Mucosa of stomach (tissue), 1 donor: Measurements from ENCODE around the gene DIAPH3.

Source experiments
- H3K27me3 ChIP-seq: one replicate; pipeline ENCODE4 v1.7.0; 2013; ENCODE audit warnings: mild to moderate bottlenecking, low read length; ENCODE audit not compliant: control insufficient read depth, insufficient read depth
- H3K36me3 ChIP-seq: one replicate; pipeline ENCODE4 v1.7.0; 2013; ENCODE audit warnings: low read length; ENCODE audit not compliant: control insufficient read depth, insufficient read depth
- H3K4me1 ChIP-seq: one replicate; pipeline ENCODE4 v1.7.0; 2013; ENCODE audit warnings: mild to moderate bottlenecking, low read length; ENCODE audit not compliant: control insufficient read depth, insufficient read depth
- H3K4me3 ChIP-seq: one replicate; pipeline ENCODE4 v1.7.0; 2013; ENCODE audit warnings: low read length
- H3K9ac ChIP-seq: one replicate; pipeline ENCODE4 v1.7.0; 2013; ENCODE audit warnings: mild to moderate bottlenecking, low read length, moderate library complexity
- H3K9me3 ChIP-seq: one replicate; pipeline ENCODE4 v1.7.0; 2013; ENCODE audit warnings: mild to moderate bottlenecking, low read length, moderate library complexity; ENCODE audit not compliant: control insufficient read depth
- donor health status: Pancreatic carcinoma.

Gene DIAPH3

DNA sequence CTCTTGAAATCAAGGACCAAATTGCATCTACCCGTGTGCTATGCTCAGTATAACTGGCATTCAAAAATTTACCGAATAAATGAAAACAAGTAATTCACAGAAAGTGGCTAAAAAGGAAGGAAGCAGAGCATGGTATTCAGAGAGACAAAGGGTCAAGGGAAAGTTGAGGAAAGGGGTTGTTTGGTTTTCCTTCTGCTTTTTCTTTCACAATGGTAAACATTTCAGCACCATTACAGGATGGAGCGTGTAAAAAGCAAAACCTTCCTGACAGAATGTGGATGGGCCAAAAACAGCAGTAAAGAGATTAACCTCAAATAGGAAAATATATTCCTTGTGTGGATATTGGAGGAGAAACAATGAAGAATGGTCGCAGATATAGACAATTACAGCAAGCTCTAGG, 14.8 kb downstream of the DIAPH3 start:
- Histone ChIP-seq H3K4me3 (no peak overlapping the region), H3K27me3 (no peaks in the 10 kb centered on the region), H3K9ac (no peak overlapping the region), H3K4me1 (peaks cover 18% of the 10 kb centered on the region), H3K36me3 (no peaks in the 10 kb centered on the region), H3K9me3 (no peaks in the 10 kb centered on the region)

DNA sequence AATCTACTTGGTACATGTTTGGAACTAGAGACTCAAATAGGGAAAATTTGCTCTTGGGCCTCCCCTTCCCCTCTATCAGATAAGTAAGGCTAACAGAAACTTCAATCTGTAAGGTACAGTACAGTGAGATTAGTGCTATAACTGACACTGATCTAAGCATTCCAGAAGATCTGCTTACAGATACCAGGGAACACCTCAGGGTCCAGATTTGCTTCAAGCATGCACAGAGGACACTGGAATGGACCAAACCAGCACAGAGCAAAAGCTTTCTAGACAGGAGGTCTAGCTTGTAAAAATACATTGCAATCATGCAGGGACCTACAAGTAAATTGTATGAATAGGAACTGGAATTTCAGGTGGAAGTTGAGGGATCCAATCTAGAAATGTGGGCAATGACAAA, 16.4 kb downstream of the DIAPH3 start:
- Histone ChIP-seq H3K9me3 (no peaks in the 10 kb centered on the region), H3K9ac (no peak overlapping the region), H3K4me1 (peaks cover 31% of the 10 kb centered on the region), H3K36me3 (no peaks in the 10 kb centered on the region), H3K4me3 (no peak overlapping the region), H3K27me3 (no peaks in the 10 kb centered on the region)

DNA sequence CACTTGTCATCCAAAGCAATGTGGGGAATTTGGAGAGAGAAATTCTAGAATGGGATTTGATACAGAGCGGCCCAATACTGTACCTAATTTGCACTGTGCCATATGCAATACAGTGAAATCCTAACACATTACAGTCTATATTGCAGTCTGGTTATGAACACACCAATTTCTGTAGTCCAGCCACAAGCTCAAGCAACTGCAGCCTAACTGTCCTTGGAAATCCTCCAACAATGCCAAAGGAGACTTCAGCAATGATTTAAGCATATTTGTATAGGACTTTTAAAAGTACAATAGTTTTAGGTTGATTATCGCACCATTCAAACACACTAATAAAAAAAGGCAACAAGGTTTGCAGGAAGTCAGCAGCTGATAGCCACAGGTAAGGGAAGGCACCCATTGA, 17.3 kb downstream of the DIAPH3 start:
- Histone ChIP-seq H3K4me1 (peaks cover 31% of the 10 kb centered on the region), H3K4me3 (no peak overlapping the region), H3K27me3 (no peaks in the 10 kb centered on the region), H3K9me3 (no peaks in the 10 kb centered on the region), H3K9ac (no peak overlapping the region), H3K36me3 (no peaks in the 10 kb centered on the region)

DNA sequence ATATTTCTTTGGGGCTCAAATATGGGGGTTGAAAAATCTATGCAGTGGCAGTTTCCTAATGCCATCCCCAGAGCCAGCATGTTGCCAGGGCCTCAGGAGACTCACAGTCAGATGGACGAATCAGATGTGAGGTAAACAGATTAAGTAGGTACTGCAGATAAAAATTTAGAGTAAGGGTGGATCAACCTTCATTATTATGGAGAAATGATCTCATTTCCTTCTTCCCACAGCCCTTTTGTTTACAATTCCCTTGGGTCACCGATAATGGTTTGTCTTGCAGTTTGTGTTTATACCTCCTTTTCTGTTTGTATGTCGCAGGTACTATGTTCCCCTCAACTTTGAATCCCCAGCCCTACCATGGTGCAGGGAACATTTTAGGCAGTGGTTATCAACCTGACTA, 20.0 kb downstream of the DIAPH3 start:
- Histone ChIP-seq H3K4me3 (no peak overlapping the region), H3K9ac (peak overlapping the region; percentile 2), H3K4me1 (peaks cover 25% of the 10 kb centered on the region), H3K36me3 (no peaks in the 10 kb centered on the region), H3K9me3 (no peaks in the 10 kb centered on the region), H3K27me3 (no peaks in the 10 kb centered on the region)

DNA sequence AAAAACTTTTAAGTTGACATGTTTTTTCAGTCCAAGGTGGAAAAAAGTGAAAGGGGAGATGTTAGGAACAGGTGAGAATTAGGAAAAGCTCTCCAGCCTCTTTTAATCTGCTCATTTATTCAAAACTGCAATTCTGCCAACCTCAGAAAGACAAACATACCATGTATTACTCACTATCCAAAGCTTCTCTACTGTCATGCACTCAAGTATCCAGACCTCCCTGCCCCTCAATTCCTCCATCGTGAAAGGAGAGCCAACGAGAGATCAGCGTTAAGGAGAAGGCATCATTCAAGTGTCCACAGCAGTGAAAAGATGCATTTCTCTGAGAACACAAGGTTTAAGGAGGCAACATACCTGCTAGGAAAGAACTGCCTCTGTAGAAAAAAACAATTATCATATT, 24.5 kb downstream of the DIAPH3 start:
- H3K9me3 ChIP-seq: no peaks in the 10 kb centered on the region
- H3K4me1 ChIP-seq: peaks cover 17% of the 10 kb centered on the region
- no peaks in the 10 kb centered on the region for H3K27me3 ChIP-seq
- H3K9ac ChIP-seq: no peak overlapping the region
- H3K4me3 ChIP-seq: no peak overlapping the region
- H3K36me3 ChIP-seq: no peaks in the 10 kb centered on the region

DNA sequence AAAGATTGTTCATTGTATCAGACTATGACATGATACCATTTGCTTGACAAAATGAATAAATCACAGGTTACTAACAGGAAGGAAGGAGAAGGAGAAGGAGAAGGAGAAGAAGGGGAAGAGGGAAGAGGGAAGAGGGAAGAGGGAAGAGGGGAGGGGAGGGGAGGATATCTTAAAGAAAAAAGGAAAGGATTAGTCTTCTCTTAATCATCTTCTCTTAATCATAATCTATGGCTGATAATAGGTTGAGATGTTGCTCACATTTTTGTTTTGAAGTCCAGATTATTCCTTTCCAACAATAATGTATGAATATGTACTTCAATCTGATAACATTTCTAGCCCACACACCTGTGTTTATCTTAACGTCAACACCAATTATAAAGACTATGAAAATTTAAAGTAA, 25.1 kb downstream of the DIAPH3 start:
- H3K4me3 ChIP-seq: no peak overlapping the region
- no peaks in the 10 kb centered on the region for H3K9me3 ChIP-seq
- peaks cover 11% of the 10 kb centered on the region for H3K4me1 ChIP-seq
- H3K36me3 ChIP-seq: no peaks in the 10 kb centered on the region
- H3K27me3 ChIP-seq: no peaks in the 10 kb centered on the region
- H3K9ac ChIP-seq: no peak overlapping the region

DNA sequence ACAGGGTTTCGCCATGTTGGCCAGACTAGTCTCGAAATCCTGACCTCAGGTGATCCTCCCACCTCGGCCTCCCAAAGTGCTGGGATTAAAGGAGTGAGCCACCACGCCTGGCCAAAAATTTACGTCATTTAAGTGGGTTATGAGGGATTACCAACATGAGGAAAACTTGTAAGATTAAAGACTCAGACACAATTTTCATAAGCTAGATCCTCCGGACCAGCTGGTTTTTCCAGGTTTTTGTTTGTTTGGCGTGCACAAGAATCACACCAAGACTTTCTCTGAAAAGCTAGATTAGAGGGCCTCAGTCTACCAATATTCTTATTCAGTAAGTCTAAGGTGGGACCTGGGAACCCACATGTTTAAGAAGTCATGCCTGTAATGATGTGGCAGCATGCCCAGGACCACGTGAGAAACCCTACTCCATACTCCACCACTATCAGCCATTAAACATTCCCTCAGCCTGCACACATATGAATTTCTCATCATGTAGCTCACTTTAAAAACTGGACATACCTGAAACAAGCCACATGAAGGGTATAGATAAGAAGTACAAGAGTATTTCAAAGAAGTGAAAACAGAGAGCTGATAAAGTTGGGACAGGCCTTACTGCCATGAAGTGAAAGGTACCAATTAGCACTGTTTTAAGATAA, 25.7 kb downstream of the DIAPH3 start:
- no peaks in the 10 kb centered on the region for H3K27me3 ChIP-seq
- no peaks in the 10 kb centered on the region for H3K36me3 ChIP-seq
- no peaks in the 10 kb centered on the region for H3K9me3 ChIP-seq
- no peak overlapping the region for H3K4me3 ChIP-seq
- H3K4me1 ChIP-seq: peaks cover 5% of the 10 kb centered on the region
- H3K9ac ChIP-seq: no peak overlapping the region

DNA sequence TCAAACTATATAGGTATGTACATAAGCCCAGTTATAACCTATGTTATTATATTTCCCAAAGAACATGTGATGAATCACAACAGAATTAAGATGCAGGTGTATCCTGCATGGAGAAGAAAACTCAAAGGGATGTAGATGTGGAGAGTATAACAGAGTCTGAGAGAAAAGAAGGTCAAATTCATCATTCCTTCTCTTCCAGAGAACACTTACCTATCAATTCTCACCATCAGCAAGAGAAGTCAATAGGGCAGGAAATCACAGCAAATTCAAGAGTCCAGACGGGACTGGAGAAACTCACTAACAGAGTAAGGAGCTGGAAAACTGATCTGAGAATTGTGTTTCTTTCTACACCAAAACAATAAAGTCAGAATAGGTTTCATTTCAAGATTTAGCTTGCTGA, 28.4 kb downstream of the DIAPH3 start:
- H3K4me1 ChIP-seq: no peaks in the 10 kb centered on the region
- no peak overlapping the region for H3K4me3 ChIP-seq

DNA sequence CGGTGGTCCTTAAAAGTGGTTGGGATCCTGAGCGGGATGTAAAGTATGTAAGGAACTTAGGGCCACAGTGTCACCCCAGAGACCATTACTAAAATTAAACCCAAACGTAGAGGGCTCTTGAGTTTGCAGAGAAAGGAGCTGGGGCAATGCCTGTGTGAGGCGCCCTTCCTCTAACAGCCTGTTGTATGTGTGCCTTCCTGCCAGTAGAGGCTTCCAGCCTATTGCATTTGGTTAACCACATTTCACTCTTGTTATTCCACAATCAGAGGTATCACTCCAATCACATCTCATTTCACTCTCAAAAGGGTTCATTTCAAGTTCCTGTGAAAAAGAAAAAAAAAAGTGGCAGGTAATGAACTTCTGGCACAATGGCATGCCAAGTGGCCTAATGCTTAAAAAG, 29.4 kb downstream of the DIAPH3 start:
- no peaks in the 10 kb centered on the region for H3K4me1 ChIP-seq
- no peaks in the 10 kb centered on the region for H3K36me3 ChIP-seq
- H3K9ac ChIP-seq: no peak overlapping the region
- H3K9me3 ChIP-seq: no peaks in the 10 kb centered on the region
- no peaks in the 10 kb centered on the region for H3K27me3 ChIP-seq
- no peak overlapping the region for H3K4me3 ChIP-seq

More for the DNA sequence above, 28.4 kb downstream of the DIAPH3 start:
- no peaks in the 10 kb centered on the region for H3K9me3 ChIP-seq
- no peaks in the 10 kb centered on the region for H3K36me3 ChIP-seq
- no peaks in the 10 kb centered on the region for H3K27me3 ChIP-seq
- H3K9ac ChIP-seq: no peak overlapping the region

DNA sequence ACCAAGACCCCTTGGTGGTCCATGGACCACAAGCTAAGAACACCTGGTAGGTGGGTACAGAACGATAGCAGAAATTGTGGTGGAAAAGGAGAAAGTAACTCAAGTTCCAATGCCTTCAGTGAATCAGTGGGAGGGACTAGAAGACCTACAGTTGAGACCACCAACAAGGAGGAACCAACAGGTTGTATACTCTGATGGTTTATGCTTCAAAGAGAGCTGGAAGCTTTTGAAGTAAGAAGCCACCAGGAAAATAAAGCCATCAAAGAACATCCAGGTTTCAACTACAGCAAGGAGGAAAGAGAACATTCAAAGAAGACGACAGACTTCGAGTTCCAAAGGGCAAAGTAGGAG, 42.4 kb downstream of the DIAPH3 start:
- no peaks in the 10 kb centered on the region for H3K27me3 ChIP-seq
- H3K9ac ChIP-seq: no peak overlapping the region
- H3K4me1 ChIP-seq: no peaks in the 10 kb centered on the region
- no peaks in the 10 kb centered on the region for H3K36me3 ChIP-seq
- H3K4me3 ChIP-seq: no peak overlapping the region
- no peaks in the 10 kb centered on the region for H3K9me3 ChIP-seq

DNA sequence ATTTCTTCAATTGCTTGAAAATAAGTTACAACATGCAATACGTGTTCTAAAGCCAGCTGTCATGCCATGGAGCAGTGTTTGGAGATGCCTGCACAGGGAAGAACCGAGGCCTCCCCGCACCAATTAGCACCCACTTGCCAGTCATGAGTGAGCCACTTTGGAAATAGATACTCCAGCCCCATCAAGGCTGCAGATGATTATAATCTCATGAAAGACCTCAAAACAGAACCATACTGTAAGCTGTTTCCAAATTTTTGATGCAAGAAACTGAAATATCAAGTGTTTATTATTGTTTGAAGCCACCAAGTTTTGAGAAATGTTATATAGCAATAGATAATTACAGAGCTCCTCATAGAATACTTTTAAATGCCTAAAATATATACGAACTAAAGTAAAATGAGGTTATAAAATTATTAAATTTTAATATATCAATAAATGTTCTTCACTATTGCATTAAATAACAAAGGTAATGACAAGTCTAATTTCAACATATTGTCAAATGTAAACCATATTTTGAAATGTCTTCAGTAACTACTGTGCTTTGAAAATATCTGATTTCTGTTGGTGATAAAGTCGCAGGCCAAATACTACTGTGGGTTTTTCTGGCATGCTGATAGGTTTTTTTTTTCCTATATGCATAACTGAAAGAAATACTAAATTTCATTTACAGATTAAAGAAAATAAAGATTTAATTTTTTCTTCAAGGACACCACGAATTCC, 43.0 kb downstream of the DIAPH3 start:
- H3K4me1 ChIP-seq: no peaks in the 10 kb centered on the region
- H3K9me3 ChIP-seq: no peaks in the 10 kb centered on the region
- H3K4me3 ChIP-seq: no peak overlapping the region
- no peak overlapping the region for H3K9ac ChIP-seq
- no peaks in the 10 kb centered on the region for H3K36me3 ChIP-seq
- H3K27me3 ChIP-seq: no peaks in the 10 kb centered on the region

DNA sequence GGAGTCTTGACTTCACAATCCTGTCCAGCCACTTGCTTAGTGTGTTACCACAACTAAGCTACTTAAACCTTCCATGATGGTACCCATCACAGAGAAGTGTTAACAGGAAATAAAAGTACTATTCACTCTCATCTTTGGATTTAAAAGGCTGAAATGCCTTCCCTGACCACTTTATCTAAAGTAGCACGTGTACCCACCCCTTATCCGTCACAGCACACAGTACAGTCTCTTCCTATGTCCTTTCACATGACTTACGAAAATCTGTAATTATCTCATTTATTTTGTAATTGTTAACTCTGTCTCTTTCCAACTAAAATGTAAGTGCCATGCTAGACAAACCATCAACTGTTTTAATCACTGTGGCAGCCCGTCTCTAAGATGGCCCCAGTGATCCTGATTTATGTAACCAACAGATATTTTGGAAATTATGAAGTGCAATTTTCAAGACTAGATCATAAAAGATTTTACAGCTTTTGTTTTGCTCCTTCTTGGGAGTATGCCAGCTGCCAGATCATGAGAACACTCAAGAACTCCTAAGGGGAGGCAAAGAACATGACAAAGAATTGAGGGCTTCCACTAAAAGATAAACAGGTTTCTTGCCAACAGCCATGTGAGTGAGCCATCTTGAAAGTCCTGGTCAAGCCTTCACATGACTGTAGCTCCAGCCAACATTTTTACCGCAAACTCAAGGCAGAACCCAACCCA, 44.9 kb downstream of the DIAPH3 start:
- H3K4me1 ChIP-seq: no peaks in the 10 kb centered on the region
- H3K36me3 ChIP-seq: no peaks in the 10 kb centered on the region

More for the DNA sequence above, 44.9 kb downstream of the DIAPH3 start:
- Histone ChIP-seq H3K27me3 (no peaks in the 10 kb centered on the region), H3K9me3 (no peaks in the 10 kb centered on the region), H3K9ac (no peak overlapping the region), H3K4me3 (no peak overlapping the region)
